ENCODE data around the gene TTC23.

The TTC23 gene

GRCh38 chr15:99153026-99153535 lies 96.3 kb downstream of the TTC23 start:
- H3K27ac Mint-ChIP-seq: no peak overlapping the region
- no peaks in the 10 kb centered on the region for H3K27me3 Mint-ChIP-seq
- no peaks in the 10 kb centered on the region for H3K4me1 Mint-ChIP-seq
- DNase-seq: no peak
- no peaks in the 10 kb centered on the region for H3K9me3 Mint-ChIP-seq
- no peak for ATAC-seq (replicated peaks)
- H3K4me3 Mint-ChIP-seq: no peak overlapping the region
- no peaks in the 10 kb centered on the region for H3K36me3 Mint-ChIP-seq

GRCh38 chr15:99151156-99151555 lies 98.2 kb downstream of the TTC23 start:
- Mint-ChIP-seq H3K4me1 (no peaks in the 10 kb centered on the region), H3K36me3 (peaks cover 0 to 3% of the 10 kb centered on the region in 2 donors), H3K4me3 (no peak overlapping the region), H3K9me3 (peaks cover 0 to 1% of the 10 kb centered on the region in 2 donors), H3K27ac (no peak overlapping the region), H3K27me3 (no peaks in the 10 kb centered on the region)
- DNase-seq (no peak), ATAC-seq (replicated peaks) (no peak)

DNA sequence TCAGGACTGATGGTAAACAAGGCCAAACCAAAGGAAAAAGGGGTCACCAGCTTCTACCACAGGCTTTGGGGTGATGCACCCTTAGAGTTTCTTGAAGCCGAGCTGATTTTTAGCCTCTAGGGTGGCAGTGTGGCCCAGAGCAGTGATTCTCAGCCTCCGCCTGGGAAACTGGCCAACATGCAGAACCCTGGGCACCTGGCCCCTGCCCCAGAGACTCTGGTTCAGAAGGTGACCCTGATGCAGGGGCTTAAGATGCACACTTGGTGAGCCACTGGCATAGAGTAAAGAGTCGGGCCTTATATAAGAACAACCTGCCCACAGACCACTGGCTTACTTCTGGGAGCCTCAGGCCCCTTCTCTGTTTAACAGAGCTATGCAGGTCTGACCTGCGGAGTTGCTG lies 100.0 kb downstream of the TTC23 start:
- Mint-ChIP-seq H3K36me3 (peaks cover 0 to 3% of the 10 kb centered on the region in 2 donors), H3K4me1 (no peaks in the 10 kb centered on the region), H3K27ac (no peak overlapping the region), H3K9me3 (peaks cover 0 to 1% of the 10 kb centered on the region in 2 donors), H3K27me3 (no peaks in the 10 kb centered on the region), H3K4me3 (no peak overlapping the region)
- DNase-seq: no peak
- ATAC-seq (replicated peaks): no peak

GRCh38 chr15:99148851-99149276 lies 100.5 kb downstream of the TTC23 start:
- no peak for ATAC-seq (replicated peaks)
- H3K27ac Mint-ChIP-seq: no peak overlapping the region

GRCh38 chr15:99146661-99147060 lies 102.7 kb downstream of the TTC23 start:
- ATAC-seq (replicated peaks) (no peak), DNase-seq (no peak)
- Mint-ChIP-seq H3K4me3 (no peak overlapping the region), H3K9me3 (peaks cover 0 to 1% of the 10 kb centered on the region in 2 donors), H3K36me3 (peaks cover 0 to 3% of the 10 kb centered on the region in 2 donors), H3K27ac (no peak overlapping the region), H3K27me3 (no peaks in the 10 kb centered on the region), H3K4me1 (no peaks in the 10 kb centered on the region)

More at GRCh38 chr15:99148851-99149276, 100.5 kb downstream of the TTC23 start:
- Mint-ChIP-seq H3K36me3 (peaks cover 0 to 3% of the 10 kb centered on the region in 2 donors), H3K9me3 (peaks cover 0 to 1% of the 10 kb centered on the region in 2 donors), H3K27me3 (no peaks in the 10 kb centered on the region), H3K4me1 (no peaks in the 10 kb centered on the region), H3K4me3 (no peak overlapping the region)
- no peak for DNase-seq

GRCh38 chr15:99145778-99146177 lies 103.6 kb downstream of the TTC23 start:
- no peaks in the 10 kb centered on the region for H3K27me3 Mint-ChIP-seq
- no peak overlapping the region for H3K27ac Mint-ChIP-seq
- H3K4me1 Mint-ChIP-seq: no peaks in the 10 kb centered on the region
- no peak for DNase-seq
- H3K36me3 Mint-ChIP-seq: peaks cover 0 to 3% of the 10 kb centered on the region in 2 donors
- ATAC-seq (replicated peaks): no peak
- peaks cover 0 to 1% of the 10 kb centered on the region in 2 donors for H3K9me3 Mint-ChIP-seq
- H3K4me3 Mint-ChIP-seq: no peak overlapping the region

- ATAC-seq (replicated peaks) (no peak), DNase-seq (no peak)
- H3K9me3 Mint-ChIP-seq: peaks cover 0 to 1% of the 10 kb centered on the region in 2 donors
- no peaks in the 10 kb centered on the region for H3K27me3 Mint-ChIP-seq
- no peaks in the 10 kb centered on the region for H3K4me1 Mint-ChIP-seq
- H3K4me3 Mint-ChIP-seq: no peak overlapping the region
- H3K27ac Mint-ChIP-seq: no peak overlapping the region
- H3K36me3 Mint-ChIP-seq: peaks cover 0 to 3% of the 10 kb centered on the region in 2 donors
Observed at GRCh38 chr15:99145005-99145404, 104.4 kb downstream of the TTC23 start.

GRCh38 chr15:99143655-99144610 lies 105.4 kb downstream of the TTC23 start:
- Mint-ChIP-seq H3K4me1 (no peaks in the 10 kb centered on the region), H3K9me3 (peaks cover 0 to 1% of the 10 kb centered on the region in 2 donors), H3K4me3 (no peak overlapping the region), H3K36me3 (peaks cover 0 to 3% of the 10 kb centered on the region in 2 donors), H3K27ac (no peak overlapping the region), H3K27me3 (no peaks in the 10 kb centered on the region)
- ATAC-seq (replicated peaks) (no peak), DNase-seq (no peak)

DNA sequence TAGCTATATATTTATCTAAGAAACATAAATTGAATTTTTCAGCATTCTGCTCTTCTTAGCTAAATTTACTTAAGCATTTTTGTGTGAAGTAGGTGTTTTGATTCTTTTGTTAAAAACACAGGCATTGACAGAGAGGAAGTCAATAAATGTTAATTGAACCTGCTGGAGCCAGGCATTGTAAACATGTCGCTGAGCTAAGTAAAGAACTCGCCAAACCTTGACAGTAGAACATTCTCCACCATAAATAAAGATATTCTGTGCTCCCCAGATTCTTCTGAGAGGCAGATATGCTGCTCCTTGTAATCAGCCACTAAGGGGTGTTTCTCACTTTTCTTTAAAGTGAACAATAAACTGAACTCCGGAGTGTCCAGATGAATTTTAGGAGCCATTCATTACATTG lies 106.1 kb downstream of the TTC23 start:
- DNase-seq (no peak), ATAC-seq (replicated peaks) (no peak)
- Mint-ChIP-seq H3K9me3 (peaks cover 0 to 1% of the 10 kb centered on the region in 2 donors), H3K27ac (no peak overlapping the region), H3K4me3 (no peak overlapping the region), H3K4me1 (no peaks in the 10 kb centered on the region), H3K36me3 (peaks cover 0 to 3% of the 10 kb centered on the region in 2 donors), H3K27me3 (no peaks in the 10 kb centered on the region)

DNA sequence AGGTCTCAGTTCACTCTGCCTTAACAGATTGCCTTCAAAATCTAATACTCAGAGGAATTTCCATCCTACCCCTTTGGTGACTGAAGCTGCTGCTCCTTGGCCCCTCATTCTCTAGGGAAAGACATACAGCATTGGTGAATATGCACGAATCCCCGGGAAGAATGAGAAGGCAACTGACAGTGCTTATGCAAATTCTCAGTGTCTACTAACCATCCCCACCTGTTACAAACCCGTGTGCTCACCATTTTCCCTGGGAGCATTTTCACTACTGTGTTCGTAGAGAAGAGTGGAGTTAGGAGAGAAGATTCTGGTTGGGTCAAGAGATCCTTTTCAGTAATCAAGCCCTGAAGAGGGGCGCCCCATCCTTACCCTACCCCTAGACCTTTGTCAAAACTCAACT lies 106.8 kb downstream of the TTC23 start:
- DNase-seq (no peak), ATAC-seq (replicated peaks) (no peak)
- peaks cover 0 to under 1% of the 10 kb centered on the region in 2 donors for H3K36me3 Mint-ChIP-seq
- H3K4me3 Mint-ChIP-seq: no peak overlapping the region
- peaks cover 0 to 1% of the 10 kb centered on the region in 2 donors for H3K9me3 Mint-ChIP-seq
- H3K27me3 Mint-ChIP-seq: no peaks in the 10 kb centered on the region
- no peak overlapping the region for H3K27ac Mint-ChIP-seq
- H3K4me1 Mint-ChIP-seq: no peaks in the 10 kb centered on the region

DNA sequence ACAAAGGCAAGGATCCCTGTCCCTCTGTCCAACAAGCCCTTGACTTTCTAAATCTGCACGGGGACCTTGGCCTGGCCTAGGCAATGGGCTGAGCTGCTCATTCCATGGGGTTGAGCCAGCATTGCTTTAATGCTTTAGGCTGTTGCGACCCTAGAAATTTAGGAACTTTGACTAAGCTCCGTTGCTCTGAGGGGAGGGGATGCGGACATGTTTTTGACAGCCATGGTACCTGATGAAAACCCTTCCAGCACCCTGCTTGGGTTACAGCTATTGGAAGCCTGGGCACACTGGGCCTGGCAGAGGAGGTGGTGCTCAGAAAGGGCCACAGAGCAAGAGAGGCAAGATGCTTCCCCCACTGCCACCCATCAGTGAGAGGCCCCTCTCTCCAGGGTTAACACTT lies 107.4 kb downstream of the TTC23 start:
- DNase-seq (no peak), ATAC-seq (replicated peaks) (no peak)
- Mint-ChIP-seq H3K27ac (no peak overlapping the region), H3K27me3 (no peaks in the 10 kb centered on the region), H3K36me3 (no peaks in the 10 kb centered on the region), H3K4me1 (no peaks in the 10 kb centered on the region), H3K9me3 (no peaks in the 10 kb centered on the region), H3K4me3 (no peak overlapping the region)

DNA sequence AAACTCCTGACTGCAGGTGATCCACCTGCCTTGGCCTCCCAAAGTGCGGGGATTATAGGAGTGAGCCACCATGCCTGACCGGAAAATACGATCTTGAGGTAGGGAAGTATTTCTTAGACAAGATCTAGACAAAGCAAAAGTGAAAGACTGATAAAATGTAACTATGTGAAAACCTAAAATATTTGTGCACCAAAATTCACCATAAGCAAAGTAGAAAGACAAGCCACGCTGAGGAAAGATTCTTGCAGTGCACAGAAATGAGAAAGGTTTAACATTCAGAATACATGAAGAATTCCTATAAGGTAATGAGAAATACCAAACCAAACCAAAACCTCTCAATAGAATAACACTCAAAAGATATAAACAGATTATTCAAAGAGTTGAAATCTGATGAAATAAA lies 108.8 kb downstream of the TTC23 start:
- DNase-seq: no peak
- H3K9me3 Mint-ChIP-seq: no peaks in the 10 kb centered on the region
- H3K27ac Mint-ChIP-seq: no peak overlapping the region
- no peaks in the 10 kb centered on the region for H3K36me3 Mint-ChIP-seq
- H3K27me3 Mint-ChIP-seq: no peaks in the 10 kb centered on the region
- H3K4me1 Mint-ChIP-seq: no peaks in the 10 kb centered on the region
- H3K4me3 Mint-ChIP-seq: no peak overlapping the region
- ATAC-seq (replicated peaks): no peak

DNA sequence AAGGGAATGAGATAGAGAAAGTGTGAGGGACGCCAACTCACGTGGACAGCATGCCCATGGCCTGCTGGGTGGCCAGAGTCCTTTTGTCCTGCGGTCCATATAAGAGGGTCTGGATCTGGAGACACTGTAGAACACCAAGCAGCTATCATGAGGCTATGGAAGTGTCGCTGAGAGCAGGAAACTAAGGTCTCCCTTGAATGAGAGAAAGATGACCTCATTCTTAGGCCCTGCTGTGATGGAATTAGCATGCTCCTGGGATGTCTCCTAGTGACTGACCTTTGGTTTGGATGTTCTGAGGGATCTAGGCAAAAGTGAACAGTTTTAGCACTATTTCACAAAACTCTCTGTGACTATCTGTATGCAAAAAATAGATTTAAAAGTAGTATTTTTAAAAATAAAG lies 110.1 kb downstream of the TTC23 start:
- no peaks in the 10 kb centered on the region for H3K4me1 Mint-ChIP-seq
- H3K27me3 Mint-ChIP-seq: no peaks in the 10 kb centered on the region
- no peaks in the 10 kb centered on the region for H3K9me3 Mint-ChIP-seq
- DNase-seq (no peak), ATAC-seq (replicated peaks) (no peak)
- H3K27ac Mint-ChIP-seq: no peak overlapping the region
- no peak overlapping the region for H3K4me3 Mint-ChIP-seq
- no peaks in the 10 kb centered on the region for H3K36me3 Mint-ChIP-seq

DNA sequence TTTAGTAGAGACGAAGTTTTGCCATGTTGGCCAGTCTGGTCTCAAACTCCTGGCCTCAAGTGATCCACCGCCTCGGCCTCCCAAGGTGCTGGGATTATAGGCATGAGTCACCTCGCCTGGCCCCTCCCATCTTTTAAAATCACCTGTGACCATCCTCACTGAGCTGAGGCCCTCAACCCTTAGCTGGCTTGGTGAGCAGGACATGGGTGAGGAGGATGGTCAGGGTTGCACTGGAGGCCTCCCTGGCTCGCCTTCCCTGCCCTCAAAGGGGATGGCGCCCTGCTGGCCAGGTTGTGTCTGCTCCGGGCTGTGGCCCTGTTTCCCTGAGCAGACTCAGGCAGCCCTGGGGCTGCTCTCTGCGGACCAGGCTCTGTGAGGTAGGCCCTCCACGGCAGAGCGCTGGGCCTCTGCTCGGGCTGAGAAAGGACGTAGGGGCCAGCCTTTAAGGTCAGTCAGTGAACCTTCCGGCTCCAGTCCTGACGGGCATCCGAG lies 110.8 kb downstream of the TTC23 start:
- H3K36me3 Mint-ChIP-seq: no peaks in the 10 kb centered on the region
- no peaks in the 10 kb centered on the region for H3K4me1 Mint-ChIP-seq
- H3K27ac Mint-ChIP-seq: no peak overlapping the region
- no peaks in the 10 kb centered on the region for H3K27me3 Mint-ChIP-seq
- no peaks in the 10 kb centered on the region for H3K9me3 Mint-ChIP-seq
- ATAC-seq (replicated peaks): no peak
- H3K4me3 Mint-ChIP-seq: no peak overlapping the region
- DNase-seq: no peak

DNA sequence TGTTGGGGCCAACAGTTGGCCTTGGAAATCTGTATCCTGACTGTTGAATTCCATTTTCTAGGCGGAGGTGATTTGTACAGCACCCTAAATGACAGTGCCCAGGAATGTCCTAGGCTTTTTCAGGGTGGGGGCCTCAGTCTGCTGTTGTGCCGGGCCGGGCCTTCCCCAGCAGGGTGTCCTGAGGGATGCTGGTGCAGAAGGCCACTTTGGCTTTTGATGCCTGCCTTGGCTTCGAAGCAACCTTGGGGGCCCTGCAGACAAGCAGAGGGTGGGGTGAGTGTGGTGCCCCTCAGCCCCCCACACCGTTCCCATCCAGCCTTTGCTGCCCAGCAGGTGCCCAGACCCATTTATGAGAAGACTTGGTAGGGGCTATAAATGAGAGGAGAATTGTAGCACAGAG lies 111.5 kb downstream of the TTC23 start:
- no peaks in the 10 kb centered on the region for H3K9me3 Mint-ChIP-seq
- DNase-seq (no peak), ATAC-seq (replicated peaks) (no peak)
- no peaks in the 10 kb centered on the region for H3K36me3 Mint-ChIP-seq
- no peaks in the 10 kb centered on the region for H3K4me1 Mint-ChIP-seq
- H3K27me3 Mint-ChIP-seq: no peaks in the 10 kb centered on the region
- H3K4me3 Mint-ChIP-seq: no peak overlapping the region
- H3K27ac Mint-ChIP-seq: no peak overlapping the region

All from stimulated activated naive B cell treated with anti-CD40 and anti-IgM and Interleukin-4, amounts not matched to agents 10 μg/mL and 1 μg/mL and 100 μg/mL, for 72 hours (primary cell).